ENCODE results near the gene RPL7L1. TPM values are rescaled to one million over a fixed set of nuclear protein-coding genes. Genes with fewer than 3 reads are reported as not detected.

Gene RPL7L1
- total and polyA plus RNA-seq, 2 of the 13 experiments (the other 11 are each of a cell fraction or from before 2014, with no cell fraction given) = 51.6 to 179 TPM

GRCh38 chr6:42879372-42880239 is at the start of gene RPL7L1 (continued):
- no peak for TF ChIP-seq REXO4 (CRISPR knock-in tag; IDR thresholded peaks at IDR 0.05; ENCODE audit: borderline replicate concordance)
- TF ChIP-seq MIER3 (CRISPR knock-in tag; IDR thresholded peaks at IDR 0.05; ENCODE audit: borderline replicate concordance) = no peak; the same call in 1 of the 2 replicates
- peak; percentile 22 for TF ChIP-seq RBM22 (optimal IDR thresholded peaks at IDR 0.05; ENCODE audit: low read length)
- no peak; the same call in 1 of the 2 replicates for TF ChIP-seq ZBTB1 (CRISPR knock-in tag; IDR thresholded peaks at IDR 0.05; ENCODE audit: borderline replicate concordance)
- TF ChIP-seq ZBTB43 (CRISPR knock-in tag; conservative IDR thresholded peaks at IDR 0.05) = peak; percentile 82
- peak; percentile 98 for TF ChIP-seq GABPB1 (CRISPR knock-in tag; IDR thresholded peaks at IDR 0.05)
- no peak for TF ChIP-seq ZNF576 (CRISPR knock-in tag; IDR thresholded peaks at IDR 0.05)
- no peak for TF ChIP-seq ZNF282 (IDR thresholded peaks at IDR 0.05; ENCODE audit: partially characterized antibody)
- peak; percentile 36; the same call in 1 of the 2 replicates for TF ChIP-seq ZNF792 (CRISPR knock-in tag; IDR thresholded peaks at IDR 0.05)
- no peak for TF ChIP-seq CENPX (CRISPR knock-in tag; IDR thresholded peaks at IDR 0.05)
- peak; percentile 89 for TF ChIP-seq DBP (CRISPR knock-in tag; IDR thresholded peaks at IDR 0.05; ENCODE audit: not compliant biosample characterization)
- no peak for TF ChIP-seq ZBTB40 (IDR thresholded peaks at IDR 0.05)
- TF ChIP-seq ZBTB40 (CRISPR knock-in tag; IDR thresholded peaks at IDR 0.05) = peak; percentile 61; the same call in 1 of the 2 replicates
- TF ChIP-seq REL (CRISPR knock-in tag; conservative IDR thresholded peaks at IDR 0.05) = 0 out of 2 replicates have a peak, but pooled peaks have one; percentile 12
